NCI-H524 treated with DMSO at 0.1 percent for 48 hours (cell line): ENCODE data around the gene FCAMR.

Source experiments
- DNase-seq: peaks from one replicate; lab custom pipeline; 2025; lab: John Stamatoyannopoulos, UW

Gene FCAMR

GRCh38 chr1:206958144-206958543, 12.1 kb downstream of the FCAMR start:
- no peak for DNase-seq

GRCh38 chr1:206957639-206958038, 12.6 kb downstream of the FCAMR start:
- DNase-seq, result no peak

GRCh38 chr1:206955476-206956451, 14.5 kb downstream of the FCAMR start:
- no peak for DNase-seq

- no peak for DNase-seq
These were observed 15.6 kb downstream of the FCAMR start for GRCh38 chr1:206954459-206955342.

- DNase-seq, result no peak
These were observed 16.6 kb downstream of the FCAMR start for GRCh38 chr1:206953626-206954025.

GRCh38 chr1:206953126-206953525, 17.1 kb downstream of the FCAMR start:
- no peak for DNase-seq

GRCh38 chr1:206952171-206952570, 18.1 kb downstream of the FCAMR start:
- no peak for DNase-seq

GRCh38 chr1:206951318-206952100, 18.8 kb downstream of the FCAMR start:
- DNase-seq, result no peak

- DNase-seq, result no peak
These were observed 20.6 kb downstream of the FCAMR start for GRCh38 chr1:206949641-206950040.

- DNase-seq, result no peak
These were observed 21.1 kb downstream of the FCAMR start for GRCh38 chr1:206949208-206949607.

GRCh38 chr1:206947255-206947654, 23.0 kb downstream of the FCAMR start:
- no peak for DNase-seq

GRCh38 chr1:206946261-206946660, 24.0 kb downstream of the FCAMR start, which contains the start of gene PIGR:
TSS of gene PIGR (minus strand) at chr1:206946466. CDS start at chr1:206940531, 5,935 bp downstream.
- DNase-seq, result no peak

- no peak for DNase-seq
These were observed 24.5 kb downstream of the FCAMR start for GRCh38 chr1:206945779-206946178.

- no peak for DNase-seq
These were observed 25.6 kb downstream of the FCAMR start for GRCh38 chr1:206944703-206945102.

GRCh38 chr1:206941766-206942418, 28.4 kb downstream of the FCAMR start:
- no peak for DNase-seq

GRCh38 chr1:206940588-206940936, 29.7 kb downstream of the FCAMR start:
- no peak for DNase-seq

GRCh38 chr1:206939841-206940587, 30.2 kb downstream of the FCAMR start:
- DNase-seq, result no peak

- no peak for DNase-seq
These were observed 31.1 kb downstream of the FCAMR start for GRCh38 chr1:206939131-206939530.

GRCh38 chr1:206937425-206937824, 32.8 kb downstream of the FCAMR start:
- DNase-seq, result no peak

- no peak for DNase-seq
These were observed 34.7 kb downstream of the FCAMR start for GRCh38 chr1:206935491-206936067.
